Prostate gland (tissue), 1 donor: ENCODE results near the gene TATDN2.

Experiments
- POLR2A ChIP-seq: fragments of 450-650 bp; IDR thresholded peaks from one replicate; pipeline ENCODE4 v1.6.1; 2016; ENCODE audit warnings: antibody characterized with exemption, mild to moderate bottlenecking
- POLR2AphosphoS5 ChIP-seq: sonication (generic); formaldehyde crosslinking; IDR thresholded peaks from one replicate; pipeline ENCODE4 v1.6.1; 2017; ENCODE audit warnings: antibody characterized with exemption

- no peak for TF ChIP-seq POLR2A
- TF ChIP-seq POLR2AphosphoS5 = no peak
Observed at GRCh38 chr3:10303105-10303504, 54.8 kb downstream of the TATDN2 start.
